ENCODE results near the gene TANGO6.
"Not testable (repeated sequence)": the region's sequence is repeated elsewhere in the genome, so short reads cannot be mapped to it uniquely, and the experiment has no call there.

Gene TANGO6

GRCh38 chr16:69055008-69055407, 211.7 kb downstream of the TANGO6 start:
- no peak overlapping the region for H3K4me3 Mint-ChIP-seq
- H3K27me3 Mint-ChIP-seq (ENCODE audit: low read depth, poor library complexity) = peaks cover 2% of the 10 kb centered on the region
- no peaks in the 10 kb centered on the region for H3K36me3 Mint-ChIP-seq (ENCODE audit: low read depth)
- H3K9me3 Mint-ChIP-seq = no peaks in the 10 kb centered on the region
- no peak for TF ChIP-seq CTCF (IDR thresholded peaks at IDR 0.05)
- no peak overlapping the region for H3K27ac Mint-ChIP-seq
- H3K4me1 Mint-ChIP-seq = peaks cover 9% of the 10 kb centered on the region
- no peak for DNase-seq

GRCh38 chr16:69055980-69056379, 212.6 kb downstream of the TANGO6 start:
- no peaks in the 10 kb centered on the region for H3K36me3 Mint-ChIP-seq (ENCODE audit: low read depth)
- no peak for TF ChIP-seq CTCF (IDR thresholded peaks at IDR 0.05)
- H3K4me1 Mint-ChIP-seq = peaks cover 9% of the 10 kb centered on the region
- DNase-seq = no peak
- no peak overlapping the region for H3K27ac Mint-ChIP-seq
- no peaks in the 10 kb centered on the region for H3K9me3 Mint-ChIP-seq
- H3K27me3 Mint-ChIP-seq (ENCODE audit: low read depth, poor library complexity) = peaks cover 2% of the 10 kb centered on the region
- no peak overlapping the region for H3K4me3 Mint-ChIP-seq

GRCh38 chr16:69056421-69056820, 213.1 kb downstream of the TANGO6 start:
- no peak for TF ChIP-seq CTCF (IDR thresholded peaks at IDR 0.05)
- Mint-ChIP-seq H3K9me3 (no peaks in the 10 kb centered on the region), H3K4me1 (peaks cover 9% of the 10 kb centered on the region), H3K36me3 (ENCODE audit: low read depth) (no peaks in the 10 kb centered on the region), H3K27ac (no peak overlapping the region), H3K4me3 (no peak overlapping the region), H3K27me3 (ENCODE audit: low read depth, poor library complexity) (peaks cover 2% of the 10 kb centered on the region)
- no peak for DNase-seq

GRCh38 chr16:69057400-69058378, 214.4 kb downstream of the TANGO6 start:
- peak overlapping the region; percentile 46 for H3K27ac Mint-ChIP-seq
- DNase-seq = no peak
- peaks cover 9% of the 10 kb centered on the region for H3K4me1 Mint-ChIP-seq
- H3K27me3 Mint-ChIP-seq (ENCODE audit: low read depth, poor library complexity) = no peaks in the 10 kb centered on the region
- TF ChIP-seq CTCF (IDR thresholded peaks at IDR 0.05) = no peak
- no peak overlapping the region for H3K4me3 Mint-ChIP-seq
- no peaks in the 10 kb centered on the region for H3K9me3 Mint-ChIP-seq
- no peaks in the 10 kb centered on the region for H3K36me3 Mint-ChIP-seq (ENCODE audit: low read depth)

DNA sequence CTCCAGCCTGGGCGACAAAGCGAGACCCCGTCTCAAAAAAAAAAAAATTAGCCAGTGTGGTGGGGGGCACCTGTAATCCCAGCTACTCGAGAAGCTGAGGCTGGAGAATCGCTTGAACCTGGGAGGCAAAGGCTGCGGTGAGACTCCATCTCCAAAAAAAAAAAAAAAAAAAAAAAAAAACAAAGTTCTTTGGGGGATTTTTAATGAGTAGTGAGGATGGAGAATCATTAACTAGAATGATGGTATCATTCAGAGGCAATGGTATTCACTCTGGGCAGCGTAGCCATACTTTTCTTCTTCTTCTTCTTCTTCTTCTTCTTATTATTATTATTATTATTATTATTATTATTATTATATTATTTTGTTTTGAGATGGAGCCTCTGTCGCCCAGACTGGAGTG, 220.2 kb downstream of the TANGO6 start:
- not testable (repeated sequence) for H3K27ac Mint-ChIP-seq; H3K27me3 Mint-ChIP-seq (ENCODE audit: low read depth, poor library complexity); H3K9me3 Mint-ChIP-seq; DNase-seq; H3K4me3 Mint-ChIP-seq; H3K36me3 Mint-ChIP-seq (ENCODE audit: low read depth)
- H3K4me1 Mint-ChIP-seq = peaks cover 26% of the 10 kb centered on the region

- Mint-ChIP-seq H3K36me3 (ENCODE audit: low read depth) (no peaks in the 10 kb centered on the region), H3K27ac (no peak overlapping the region), H3K4me3 (no peak overlapping the region), H3K27me3 (ENCODE audit: low read depth, poor library complexity) (peaks cover 2% of the 10 kb centered on the region), H3K4me1 (peaks cover 26% of the 10 kb centered on the region), H3K9me3 (no peaks in the 10 kb centered on the region)
- no peak for TF ChIP-seq CTCF (IDR thresholded peaks at IDR 0.05)
- no peak for DNase-seq
Measured at GRCh38 chr16:69064124-69064763, 220.9 kb downstream of the TANGO6 start.
